ENCODE data around the gene CIITA.
"Not testable (repeated sequence)": the region's sequence is repeated elsewhere in the genome, so short reads cannot be mapped to it uniquely, and the experiment has no call there.

The CIITA gene

GRCh38 chr16:10920726-10921427, 43.9 kb downstream of the CIITA start:
- DNase-seq, result no peak

- DNase-seq, result no peak
These were observed 44.7 kb downstream of the CIITA start for GRCh38 chr16:10921536-10922327.

DNA sequence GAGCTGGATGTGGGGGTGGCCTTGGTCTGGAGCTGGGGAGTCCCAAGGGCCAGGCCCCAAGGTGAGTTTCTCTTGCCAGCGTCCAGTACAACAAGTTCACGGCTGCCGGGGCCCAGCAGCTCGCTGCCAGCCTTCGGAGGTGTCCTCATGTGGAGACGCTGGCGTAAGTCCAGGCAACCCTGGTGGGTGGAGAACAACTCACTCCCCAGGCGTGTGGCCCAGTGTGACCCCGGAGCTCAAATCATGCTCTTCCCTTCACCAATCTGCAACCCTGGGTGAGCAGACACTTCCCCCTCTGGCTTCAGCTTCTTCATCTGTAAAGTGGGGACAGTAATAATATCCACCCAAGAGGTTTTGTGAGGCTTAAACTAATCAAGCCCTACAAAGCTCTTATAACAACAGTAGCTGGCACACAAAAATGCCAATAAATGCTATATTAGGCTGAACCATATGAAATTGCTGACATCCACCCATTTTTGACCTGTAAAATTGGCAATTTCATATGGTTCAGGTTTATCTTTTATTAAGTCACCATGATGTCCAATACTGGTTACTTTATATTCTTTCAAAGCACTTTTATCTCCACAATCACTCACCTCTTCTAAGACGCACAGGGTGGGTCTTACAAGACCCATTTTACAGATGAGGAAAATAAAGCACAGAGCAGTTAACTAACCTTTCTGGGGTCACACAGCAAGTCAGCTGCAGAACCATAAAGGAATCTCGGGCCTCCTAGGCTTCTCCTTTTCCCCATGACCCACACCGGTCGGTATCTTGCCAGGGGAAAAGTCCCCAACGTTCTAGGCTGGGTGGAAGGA, 45.5 kb downstream of the CIITA start:
- DNase-seq, result no peak

GRCh38 chr16:10923146-10923649, 46.2 kb downstream of the CIITA start:
- no peak for DNase-seq

DNA sequence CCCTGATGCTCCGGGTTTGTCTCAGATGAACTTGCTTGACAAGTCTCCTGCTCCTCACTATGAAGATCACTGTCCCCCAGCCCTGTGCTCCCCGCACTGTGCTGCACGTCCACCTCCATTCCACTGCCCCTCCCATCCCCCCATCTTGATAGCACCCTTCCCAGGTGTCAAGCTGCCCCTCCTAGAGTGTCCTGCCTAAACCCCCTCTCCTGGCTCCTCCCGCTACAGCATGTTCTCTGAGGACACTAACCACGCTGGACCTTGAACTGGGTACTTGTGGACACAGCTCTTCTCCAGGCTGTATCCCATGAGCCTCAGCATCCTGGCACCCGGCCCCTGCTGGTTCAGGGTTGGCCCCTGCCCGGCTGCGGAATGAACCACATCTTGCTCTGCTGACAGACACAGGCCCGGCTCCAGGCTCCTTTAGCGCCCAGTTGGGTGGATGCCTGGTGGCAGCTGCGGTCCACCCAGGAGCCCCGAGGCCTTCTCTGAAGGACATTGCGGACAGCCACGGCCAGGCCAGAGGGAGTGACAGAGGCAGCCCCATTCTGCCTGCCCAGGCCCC, 46.7 kb downstream of the CIITA start:
- no peak for DNase-seq

- DNase-seq, result not testable (repeated sequence)
These were observed 48.3 kb downstream of the CIITA start for GRCh38 chr16:10925285-10925684.

- DNase-seq, result no peak
These were observed 49.1 kb downstream of the CIITA start for GRCh38 chr16:10926094-10926493.

DNA sequence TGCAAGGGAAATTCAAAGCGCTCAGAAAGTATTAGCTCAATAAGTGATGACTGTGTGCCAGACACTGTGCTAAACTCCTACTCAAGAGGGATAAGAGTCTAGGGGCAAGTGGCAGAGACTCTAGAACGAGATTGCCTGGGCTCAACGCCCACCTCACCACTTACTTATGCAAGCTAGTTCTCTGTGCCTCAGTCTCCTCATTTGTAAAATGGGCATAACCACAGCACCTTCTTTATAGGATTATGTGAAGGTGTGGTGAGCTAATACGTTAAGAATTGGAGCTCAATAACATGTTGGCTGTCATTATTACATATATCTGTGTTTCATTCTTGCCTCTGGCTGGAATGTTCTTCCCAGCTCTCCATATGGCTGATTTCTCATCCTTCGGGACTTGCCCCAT, 49.9 kb downstream of the CIITA start:
- no peak for DNase-seq

DNA sequence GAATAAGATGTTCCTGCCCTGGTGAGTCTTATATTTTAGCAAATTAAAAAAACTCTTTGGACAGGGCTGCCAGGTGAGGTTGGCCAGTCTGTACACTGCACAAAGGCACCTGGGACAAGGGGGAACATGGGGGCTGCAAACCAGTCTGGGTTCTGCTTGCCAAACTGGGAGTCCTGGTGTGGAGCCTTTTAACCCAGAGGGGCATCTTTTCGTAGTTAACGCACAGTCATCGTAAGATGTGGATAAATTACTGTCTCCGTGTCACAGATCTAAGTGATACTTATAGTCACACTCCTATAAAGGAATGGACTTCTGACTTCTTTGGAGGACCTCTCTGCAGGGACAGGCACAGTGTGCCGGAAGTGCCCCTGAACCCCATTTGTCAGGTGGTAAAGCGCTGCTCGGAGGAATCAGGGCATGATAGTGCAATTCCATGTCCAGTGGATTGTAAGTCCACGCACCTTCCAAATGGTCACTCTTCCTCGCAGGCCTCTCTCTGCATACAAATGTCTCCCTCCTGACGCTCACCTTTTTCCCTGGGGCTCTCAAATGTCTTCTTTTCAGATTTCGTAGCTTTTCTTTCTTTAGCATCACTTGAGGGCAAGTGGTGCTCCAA, 50.6 kb downstream of the CIITA start:
- no peak for DNase-seq

- not testable (repeated sequence) for DNase-seq
These were observed 52.1 kb downstream of the CIITA start for GRCh38 chr16:10929097-10929496.

DNA sequence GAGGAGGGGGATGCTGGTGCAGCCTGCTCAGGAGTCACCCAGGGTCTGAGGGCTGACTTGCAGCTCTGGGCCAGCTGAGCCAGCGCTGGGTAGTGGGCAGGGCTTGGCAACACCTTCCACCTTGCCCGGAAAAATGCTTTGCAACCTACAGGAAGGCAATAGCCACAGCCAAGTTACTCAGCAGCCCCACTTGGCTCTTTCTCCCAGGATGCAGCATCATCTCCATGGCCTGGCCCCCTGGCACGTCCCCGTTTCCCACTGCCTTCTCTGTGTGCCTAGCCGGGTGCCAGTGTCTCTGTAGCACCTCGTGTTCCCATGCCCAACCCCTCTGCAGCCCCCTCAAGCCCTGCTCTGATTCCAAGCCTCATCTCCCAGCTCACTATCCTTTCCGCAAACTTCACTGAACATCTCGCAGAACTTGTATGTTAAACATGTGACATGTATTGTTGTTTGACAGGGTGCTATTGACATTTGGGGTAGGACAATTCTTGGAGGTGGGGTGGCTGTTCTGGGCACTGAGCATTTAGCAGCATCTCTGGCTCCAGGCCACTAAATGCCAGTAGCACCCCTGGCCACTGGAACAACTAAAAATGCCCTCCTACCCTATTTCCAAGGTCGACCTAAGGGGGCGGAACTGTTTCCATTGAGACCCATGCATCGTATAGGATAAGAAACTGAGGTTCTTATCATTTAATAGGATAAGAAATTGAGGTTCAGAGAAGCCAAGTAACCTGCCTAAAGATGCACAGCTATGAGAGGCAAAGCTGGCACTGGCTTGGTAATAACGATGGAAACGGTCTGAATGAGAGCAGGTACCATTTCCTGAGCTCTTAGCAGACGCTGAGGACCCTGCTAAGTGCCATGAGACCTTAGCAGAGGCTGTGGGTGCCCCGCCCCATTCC, 53.1 kb downstream of the CIITA start:
- DNase-seq, result no peak

GRCh38 chr16:10930755-10931093, 53.7 kb downstream of the CIITA start:
- no peak for DNase-seq

DNA sequence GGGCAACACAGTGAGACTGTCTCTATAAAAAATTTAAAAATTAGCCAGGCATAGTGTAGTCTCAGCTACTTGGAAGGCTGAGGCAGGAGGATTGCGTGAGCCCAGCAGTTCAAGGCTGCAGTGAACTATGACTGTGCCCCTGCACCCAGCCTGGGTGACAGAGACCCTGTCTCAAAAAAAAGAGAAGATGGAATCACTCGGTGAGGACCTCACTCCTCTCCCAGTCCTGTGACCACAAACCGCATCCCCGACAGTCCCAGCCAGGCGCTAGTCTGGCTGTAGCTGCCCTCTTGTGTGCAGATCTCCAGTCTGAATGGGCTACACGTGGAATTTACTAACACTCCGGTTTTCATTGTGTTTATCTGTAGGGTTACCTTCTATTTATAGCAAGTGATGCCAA, 54.1 kb downstream of the CIITA start:
- no peak for DNase-seq

GRCh38 chr16:10931977-10932632, 55.1 kb downstream of the CIITA start:
- DNase-seq, result no peak

DNA sequence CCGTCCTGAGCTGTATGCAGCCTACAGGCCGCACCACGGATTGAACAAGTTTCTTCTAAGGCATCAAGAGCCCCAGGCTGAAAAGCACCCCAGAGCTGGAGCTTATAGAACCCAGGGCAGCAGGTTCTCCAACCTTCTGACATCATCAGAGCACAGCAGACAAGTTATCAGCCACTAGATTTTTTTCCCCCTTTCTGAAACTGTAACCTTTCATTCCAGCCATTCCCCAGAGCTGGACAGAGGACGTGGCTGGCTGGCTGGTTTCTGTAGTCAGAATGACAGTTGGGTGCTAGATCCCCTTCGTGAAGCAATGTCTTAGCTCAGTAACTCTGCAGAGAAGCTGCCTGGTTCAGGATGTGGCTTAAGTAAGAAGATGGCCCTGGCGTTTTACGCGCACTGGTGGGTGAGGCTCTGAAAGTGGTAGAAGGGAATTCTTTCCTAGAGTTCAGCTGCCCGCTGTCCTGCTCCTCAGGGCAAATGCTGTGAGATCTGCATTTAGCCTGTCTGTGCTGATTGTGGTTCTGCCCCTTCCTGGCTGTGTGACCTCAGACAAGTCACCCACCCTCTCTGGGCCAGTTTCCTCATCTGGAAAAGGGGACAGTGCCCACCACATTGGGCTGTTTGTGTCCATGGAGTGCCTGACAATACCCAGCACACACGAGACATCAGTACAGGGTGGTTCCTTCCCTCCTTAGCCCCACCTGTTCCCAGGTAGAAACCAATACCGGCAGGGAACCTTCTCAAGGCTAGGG, 56.1 kb downstream of the CIITA start:
- DNase-seq, result no peak

- DNase-seq, result no peak
These were observed 56.9 kb downstream of the CIITA start for GRCh38 chr16:10933865-10934264.

GRCh38 chr16:10934325-10935107, 57.5 kb downstream of the CIITA start:
- no peak for DNase-seq

GRCh38 chr16:10935226-10935915, 58.4 kb downstream of the CIITA start:
- no peak for DNase-seq

All from stimulated activated CD4-positive, alpha-beta T cell treated with anti-CD3 and anti-CD28 coated beads, Interleukin-2, amount 100 ng/mL, for 24 hours (primary cell).